H4 (cell line): ENCODE measurements around the gene MGLL. TPM values are rescaled to one million over a fixed set of nuclear protein-coding genes. Genes with fewer than 3 reads are reported as not detected.

Experiments
- DNase-seq: peaks from one replicate; pipeline ENCODE4 v3.0.0-alpha.2; 2015; ENCODE audit warnings: low spot score
- total RNA-seq: library from RNA; depleted of rRNA; stranded (reverse); fragments of >200 nt; shearing (Covaris generic); gene quantifications from 2 replicates; pipeline ENCODE4 v1.2.3, GENCODE V29; 2014; rRNA removed

MGLL gene
- total RNA-seq: 2.1 and 4.6 TPM in 2 replicates

- no peak for DNase-seq
Observed at GRCh38 chr3:127822041-127822681, at the start of gene MGLL. Gene MGLL, minus strand, starts transcription at chr3:127822515. Its CDS starts 197 bp downstream, at chr3:127822318.

- DNase-seq: no peak
Observed at GRCh38 chr3:127870156-127870555, 47.8 kb upstream of the MGLL start.

- no peak for DNase-seq
Observed at GRCh38 chr3:127867986-127868385, 45.7 kb upstream of the MGLL start.

- no peak for DNase-seq
Observed at GRCh38 chr3:127867412-127867811, 45.1 kb upstream of the MGLL start.

GRCh38 chr3:127865941-127866340, 43.6 kb upstream of the MGLL start:
- DNase-seq: no peak

GRCh38 chr3:127860211-127860696, 37.9 kb upstream of the MGLL start:
- DNase-seq: no peak

GRCh38 chr3:127859730-127860129, 37.4 kb upstream of the MGLL start:
- DNase-seq: no peak

- DNase-seq: no peak
Observed at GRCh38 chr3:127858937-127859336, 36.6 kb upstream of the MGLL start.

- no peak for DNase-seq
Observed at GRCh38 chr3:127858521-127858920, 36.2 kb upstream of the MGLL start.

GRCh38 chr3:127857333-127857732, 35.0 kb upstream of the MGLL start:
- DNase-seq: no peak

- DNase-seq: no peak
Observed at GRCh38 chr3:127856801-127857200, 34.5 kb upstream of the MGLL start.

GRCh38 chr3:127855246-127855645, 32.9 kb upstream of the MGLL start:
- DNase-seq: no peak

GRCh38 chr3:127853681-127854080, 31.4 kb upstream of the MGLL start:
- no peak for DNase-seq

- no peak for DNase-seq
Observed at GRCh38 chr3:127851899-127852298, 29.6 kb upstream of the MGLL start.

- no peak for DNase-seq
Observed at GRCh38 chr3:127849368-127849767, 27.1 kb upstream of the MGLL start.

GRCh38 chr3:127848131-127849129, 26.1 kb upstream of the MGLL start:
- DNase-seq: no peak

GRCh38 chr3:127847236-127847720, 25.0 kb upstream of the MGLL start:
- no peak for DNase-seq

GRCh38 chr3:127846576-127846975, 24.3 kb upstream of the MGLL start:
- no peak for DNase-seq

- DNase-seq: no peak
Observed at GRCh38 chr3:127844326-127844942, 22.1 kb upstream of the MGLL start.

GRCh38 chr3:127840671-127841070, 18.4 kb upstream of the MGLL start:
- no peak for DNase-seq

GRCh38 chr3:127839099-127839498, 16.8 kb upstream of the MGLL start:
- no peak for DNase-seq
